Central memory CD8-positive, alpha-beta T cell (primary cell): ENCODE data around the gene PID1.

Source experiments
- ATAC-seq: fragments of 150-1000 bp; cut with Tn5 transposase; replicated peaks from 2 replicates; pipeline ENCODE4 v1.10.0; 2022; ENCODE audit warnings: mild to moderate bottlenecking, moderate FRiP score, moderate number of reproducible peaks; ENCODE audit not compliant: poor library complexity, severe bottlenecking; ENCODE audit errors: extremely low read depth
- DNase-seq, 2 donors: peaks; one replicate each; pipeline ENCODE4 v3.0.0; 2021; ENCODE audit warnings: low spot score in 2 of 2
- H3K27ac Mint-ChIP-seq: one replicate; pipeline ENCODE4 v1.8.0; 2022; ENCODE audit warnings: low read depth, mild to moderate bottlenecking, moderate library complexity, mixed read lengths
- H3K27me3 Mint-ChIP-seq: one replicate; pipeline ENCODE4 v1.8.0; 2022; ENCODE audit warnings: mixed read lengths
- H3K36me3 Mint-ChIP-seq: one replicate; pipeline ENCODE4 v1.8.0; 2022; ENCODE audit warnings: mild to moderate bottlenecking, moderate library complexity, mixed read lengths; ENCODE audit not compliant: insufficient read depth
- H3K4me1 Mint-ChIP-seq: one replicate; pipeline ENCODE4 v1.8.0; 2022; ENCODE audit warnings: mixed read lengths
- H3K4me3 Mint-ChIP-seq: one replicate; pipeline ENCODE4 v1.8.0; 2022; ENCODE audit warnings: mild to moderate bottlenecking, moderate library complexity, mixed read lengths
- H3K9me3 Mint-ChIP-seq: one replicate; pipeline ENCODE4 v1.8.0; 2022; ENCODE audit warnings: mixed read lengths

The PID1 gene

DNA sequence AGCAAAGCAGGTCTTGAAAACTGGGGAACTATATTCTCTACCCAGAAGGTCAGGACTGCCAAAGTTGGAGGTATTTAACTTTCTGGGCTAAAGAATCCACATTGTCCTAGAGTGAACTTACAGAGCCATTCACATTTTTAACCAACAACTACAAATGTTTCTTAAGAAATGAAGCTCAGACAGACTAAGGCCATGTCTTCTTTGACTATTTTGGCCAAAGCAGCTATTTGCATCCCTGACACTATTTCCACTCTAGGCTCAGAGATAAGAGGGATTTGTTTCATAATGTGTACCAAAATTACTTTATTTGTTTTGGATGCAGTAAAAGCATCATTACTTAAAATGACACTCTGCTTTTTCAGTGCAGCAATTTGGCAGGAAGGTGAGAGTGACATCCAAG, 18.1 kb downstream of the PID1 start:
- Mint-ChIP-seq H3K27ac (no peak overlapping the region), H3K36me3 (no peaks in the 10 kb centered on the region), H3K27me3 (no peaks in the 10 kb centered on the region), H3K9me3 (peaks cover 11% of the 10 kb centered on the region), H3K4me3 (no peak overlapping the region), H3K4me1 (no peaks in the 10 kb centered on the region)
- DNase-seq (no peak), ATAC-seq (no peak)

DNA sequence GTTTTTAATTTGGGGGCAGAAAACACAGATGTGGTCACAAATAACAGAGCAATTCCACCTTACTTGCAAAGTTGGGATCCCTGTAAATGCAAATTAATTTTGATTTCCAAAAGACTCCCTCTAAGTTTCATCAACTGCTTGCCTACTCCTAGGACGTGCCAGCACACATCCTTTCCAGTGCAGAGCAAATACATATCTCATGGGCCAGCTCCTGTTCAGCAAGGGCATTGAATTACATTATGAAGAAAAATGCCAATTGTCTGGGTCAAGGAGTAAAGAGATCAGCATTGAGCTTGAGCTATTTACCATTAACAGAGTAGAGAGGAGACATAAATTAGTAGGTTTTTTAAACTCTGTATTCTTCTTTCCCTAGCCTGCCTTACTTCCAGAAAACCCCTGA, 18.8 kb downstream of the PID1 start:
- H3K4me3 Mint-ChIP-seq = no peak overlapping the region
- H3K27me3 Mint-ChIP-seq = no peaks in the 10 kb centered on the region
- DNase-seq (no peak), ATAC-seq (no peak)
- no peak overlapping the region for H3K27ac Mint-ChIP-seq
- no peaks in the 10 kb centered on the region for H3K4me1 Mint-ChIP-seq
- peaks cover 11% of the 10 kb centered on the region for H3K9me3 Mint-ChIP-seq
- H3K36me3 Mint-ChIP-seq = no peaks in the 10 kb centered on the region

DNA sequence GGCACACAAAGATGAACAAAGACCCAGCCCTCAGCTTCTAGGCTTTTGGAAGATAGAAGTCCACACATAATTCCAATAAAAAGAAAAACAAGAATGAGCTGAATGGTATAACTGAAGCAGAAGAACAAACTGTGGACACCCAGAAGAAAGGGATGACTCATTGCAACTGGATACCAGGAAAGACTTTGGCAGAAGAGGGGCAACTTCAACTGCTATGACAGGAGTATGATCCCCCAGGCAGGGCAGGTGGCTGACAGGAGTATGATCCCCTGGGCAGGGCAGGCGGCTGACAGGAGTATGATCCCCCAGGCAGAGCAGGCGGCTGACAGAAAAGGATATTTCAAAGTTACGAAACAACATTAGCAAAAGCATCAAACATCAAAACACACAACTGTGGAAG, 21.6 kb downstream of the PID1 start:
- ATAC-seq (no peak), DNase-seq (no peak)
- H3K36me3 Mint-ChIP-seq = no peaks in the 10 kb centered on the region
- no peak overlapping the region for H3K27ac Mint-ChIP-seq
- H3K4me1 Mint-ChIP-seq = no peaks in the 10 kb centered on the region
- H3K4me3 Mint-ChIP-seq = no peak overlapping the region
- H3K9me3 Mint-ChIP-seq = peaks cover 18% of the 10 kb centered on the region
- no peaks in the 10 kb centered on the region for H3K27me3 Mint-ChIP-seq

DNA sequence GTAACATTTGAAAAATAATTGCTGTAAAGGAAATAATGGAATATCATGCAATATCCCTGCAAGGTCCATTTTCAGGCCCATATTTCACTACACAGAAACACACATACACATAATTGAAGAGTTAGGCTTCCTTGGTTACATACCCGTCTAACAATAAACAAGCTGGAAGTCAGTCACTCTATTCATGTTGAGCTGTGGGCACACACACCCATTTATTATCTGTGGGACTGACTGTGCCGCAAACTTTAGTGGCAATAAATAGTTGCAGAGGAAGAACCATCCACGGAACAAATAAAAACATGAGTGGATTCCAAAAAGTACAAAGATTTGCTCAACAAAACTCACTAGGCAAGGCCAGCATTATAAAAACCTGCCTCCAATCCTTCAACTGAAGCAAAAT, 24.8 kb downstream of the PID1 start:
- DNase-seq = no peak
- Mint-ChIP-seq H3K36me3 (no peaks in the 10 kb centered on the region), H3K27ac (no peak overlapping the region), H3K4me3 (no peak overlapping the region), H3K9me3 (peaks cover 19% of the 10 kb centered on the region), H3K27me3 (no peaks in the 10 kb centered on the region), H3K4me1 (no peaks in the 10 kb centered on the region)
- no peak for ATAC-seq

DNA sequence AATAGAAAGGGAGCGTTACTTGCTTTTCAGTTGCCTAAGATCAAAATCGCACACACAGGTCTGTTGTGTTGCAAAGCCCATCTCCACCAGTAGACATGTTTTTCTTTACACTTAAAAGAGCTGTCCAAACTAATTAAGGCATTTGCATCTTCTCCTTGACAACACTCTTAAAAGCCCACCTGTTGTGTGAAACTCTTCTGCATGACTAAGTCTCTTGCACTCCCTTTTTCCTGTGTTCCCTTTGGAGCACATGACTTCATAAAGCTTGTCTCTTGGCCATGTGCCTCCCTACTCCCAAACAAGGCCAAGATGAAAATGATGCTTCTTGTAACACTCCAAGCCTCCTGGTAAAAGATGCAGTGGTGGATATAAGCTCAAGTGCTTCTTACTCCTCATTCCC, 26.1 kb downstream of the PID1 start:
- H3K36me3 Mint-ChIP-seq = no peaks in the 10 kb centered on the region
- H3K27me3 Mint-ChIP-seq = no peaks in the 10 kb centered on the region
- H3K4me1 Mint-ChIP-seq = no peaks in the 10 kb centered on the region
- DNase-seq (no peak), ATAC-seq (no peak)
- no peak overlapping the region for H3K27ac Mint-ChIP-seq
- H3K9me3 Mint-ChIP-seq = peaks cover 28% of the 10 kb centered on the region
- no peak overlapping the region for H3K4me3 Mint-ChIP-seq

DNA sequence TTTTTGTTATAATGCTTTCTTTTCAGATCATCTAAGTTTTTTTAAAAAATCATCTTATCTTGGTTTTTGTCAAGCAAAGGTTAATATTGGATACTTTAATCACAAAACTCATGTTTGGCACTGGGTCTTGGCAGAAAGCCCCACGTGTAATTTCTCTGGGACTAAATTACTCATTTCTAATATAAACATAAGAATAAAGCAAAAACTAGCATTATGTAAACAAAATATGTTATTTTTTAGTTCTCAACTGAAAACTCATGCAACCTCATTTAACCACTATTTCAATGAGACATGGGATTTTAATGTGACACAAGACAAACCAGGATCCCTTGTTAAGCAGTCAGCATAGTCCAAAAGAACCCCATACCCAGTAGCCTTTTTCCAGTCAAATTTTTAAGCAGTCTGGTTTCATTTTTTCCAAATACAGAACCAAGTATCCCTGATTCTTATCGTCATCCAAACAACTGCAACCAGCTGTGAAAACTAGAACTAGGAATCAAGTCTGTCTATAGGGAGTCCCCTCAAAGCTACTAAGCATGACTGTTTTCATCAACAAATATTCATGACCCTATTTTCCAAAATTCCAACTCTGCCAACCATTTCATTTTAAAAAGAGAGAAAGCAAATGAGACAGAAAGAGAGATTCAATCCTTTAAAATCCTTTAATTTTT, 27.1 kb downstream of the PID1 start:
- H3K4me3 Mint-ChIP-seq = no peak overlapping the region
- no peaks in the 10 kb centered on the region for H3K36me3 Mint-ChIP-seq
- H3K4me1 Mint-ChIP-seq = no peaks in the 10 kb centered on the region
- no peak overlapping the region for H3K27ac Mint-ChIP-seq
- DNase-seq (no peak), ATAC-seq (no peak)
- peaks cover 28% of the 10 kb centered on the region for H3K9me3 Mint-ChIP-seq
- no peaks in the 10 kb centered on the region for H3K27me3 Mint-ChIP-seq

DNA sequence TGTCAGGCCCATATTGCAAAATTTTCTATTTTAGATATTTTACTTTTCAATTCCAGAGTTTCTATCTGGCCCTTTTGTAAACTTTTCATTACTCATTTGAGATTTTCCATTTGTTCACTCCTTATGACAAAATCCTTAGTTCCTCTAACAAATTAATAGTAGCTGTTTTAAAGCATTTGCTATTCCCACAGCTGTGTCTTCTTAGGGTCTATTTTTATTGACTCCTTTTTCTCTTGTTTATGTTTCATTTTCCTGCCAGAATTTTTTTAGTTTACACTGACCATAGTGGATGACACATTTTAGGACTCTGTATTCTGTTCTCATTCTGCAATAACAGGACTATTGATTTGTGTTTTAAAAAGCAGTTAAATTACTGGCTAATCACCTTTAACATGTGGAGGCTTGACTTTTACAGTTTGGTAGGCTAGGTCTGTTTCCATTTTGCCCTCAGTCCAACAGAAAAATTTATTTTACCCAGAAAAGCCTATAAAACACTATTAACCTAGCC, 30.0 kb downstream of the PID1 start:
- DNase-seq (no peak), ATAC-seq (no peak)
- Mint-ChIP-seq H3K36me3 (no peaks in the 10 kb centered on the region), H3K27me3 (no peaks in the 10 kb centered on the region), H3K27ac (no peak overlapping the region), H3K4me1 (no peaks in the 10 kb centered on the region), H3K4me3 (no peak overlapping the region), H3K9me3 (peaks cover 34% of the 10 kb centered on the region)

DNA sequence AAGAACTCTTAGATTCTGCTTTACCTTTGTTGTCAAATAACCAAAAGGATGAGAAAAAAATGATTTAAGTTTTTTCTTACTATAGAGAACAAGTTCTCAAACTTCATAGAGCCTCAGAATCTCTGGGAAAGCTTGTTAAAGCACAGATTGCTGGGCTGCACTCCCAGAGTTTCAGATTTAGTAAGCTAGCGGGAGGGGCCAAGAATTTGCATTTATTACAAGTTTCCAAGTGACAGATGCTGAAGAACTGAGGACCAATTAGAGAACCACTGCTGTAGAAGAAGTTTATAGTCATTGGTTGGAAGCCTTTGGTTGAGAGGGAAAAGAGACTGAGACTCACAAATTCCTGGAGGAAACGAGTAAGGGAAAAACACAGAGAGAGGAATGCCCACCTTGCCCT, 32.1 kb downstream of the PID1 start:
- no peak overlapping the region for H3K4me3 Mint-ChIP-seq
- no peak for DNase-seq
- H3K4me1 Mint-ChIP-seq = no peaks in the 10 kb centered on the region
- no peak overlapping the region for H3K27ac Mint-ChIP-seq
- H3K9me3 Mint-ChIP-seq = peaks cover 27% of the 10 kb centered on the region
- H3K27me3 Mint-ChIP-seq = no peaks in the 10 kb centered on the region
- ATAC-seq = no peak
- no peaks in the 10 kb centered on the region for H3K36me3 Mint-ChIP-seq

DNA sequence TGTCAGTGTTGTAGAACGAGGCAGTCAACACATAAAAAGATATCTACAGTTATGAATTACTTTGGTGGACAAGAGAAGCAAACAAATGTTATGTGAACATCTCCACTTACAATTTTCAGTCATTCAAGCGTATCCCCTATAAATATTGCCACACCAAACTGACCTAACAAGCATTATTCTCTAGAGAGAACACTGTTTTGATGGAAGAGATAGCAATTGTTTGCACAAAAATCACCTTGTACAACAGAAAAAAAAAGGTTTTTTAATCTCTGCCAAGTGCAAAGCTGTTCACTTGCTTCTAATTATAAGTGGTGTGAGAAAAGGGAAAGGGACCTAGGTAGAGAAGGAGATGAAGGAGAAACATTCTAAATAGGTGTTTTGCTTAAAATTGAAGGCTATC, 33.8 kb downstream of the PID1 start:
- Mint-ChIP-seq H3K27me3 (no peaks in the 10 kb centered on the region), H3K36me3 (no peaks in the 10 kb centered on the region), H3K4me3 (no peak overlapping the region), H3K4me1 (no peaks in the 10 kb centered on the region), H3K9me3 (peaks cover 24% of the 10 kb centered on the region), H3K27ac (no peak overlapping the region)
- ATAC-seq (no peak), DNase-seq (no peak)

DNA sequence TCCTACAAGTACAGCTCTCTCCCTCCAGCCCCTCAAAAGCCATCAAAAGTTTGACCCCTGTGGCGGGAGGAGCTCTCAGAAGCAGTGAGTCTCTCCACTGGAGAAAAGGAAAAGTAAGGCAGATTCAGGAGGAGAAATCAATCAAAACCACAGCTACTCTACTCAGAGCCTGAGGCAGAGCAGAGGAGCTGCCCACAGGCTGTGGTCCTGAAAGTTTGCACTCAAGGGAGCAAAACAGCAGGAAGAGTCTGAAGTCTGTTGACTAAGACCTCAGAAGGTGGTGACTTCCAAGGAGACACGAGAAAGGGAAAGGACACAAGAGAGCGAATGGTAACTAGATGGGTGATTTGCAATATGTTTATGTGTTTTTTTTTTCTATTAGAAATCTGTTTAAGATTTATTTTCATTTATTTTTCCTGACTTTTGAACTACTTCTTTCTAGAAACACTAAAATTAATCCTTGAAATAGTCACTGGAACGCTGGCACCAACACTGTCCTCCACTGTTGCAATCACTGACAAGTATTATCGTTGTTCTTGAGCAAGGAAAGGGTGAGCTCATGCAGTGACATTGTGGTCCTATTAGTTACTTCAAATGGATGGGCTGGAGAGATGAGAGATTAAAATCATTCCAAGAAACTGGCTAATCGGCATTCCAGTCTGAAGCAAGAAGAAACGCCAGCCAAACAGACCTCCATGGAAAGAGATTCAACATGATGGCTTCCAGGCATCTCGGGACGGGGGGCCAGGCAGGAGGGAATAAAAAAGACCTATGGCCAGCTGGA, 35.8 kb downstream of the PID1 start:
- no peaks in the 10 kb centered on the region for H3K36me3 Mint-ChIP-seq
- no peaks in the 10 kb centered on the region for H3K27me3 Mint-ChIP-seq
- H3K4me3 Mint-ChIP-seq = no peak overlapping the region
- DNase-seq (no peak), ATAC-seq (no peak)
- peaks cover 16% of the 10 kb centered on the region for H3K9me3 Mint-ChIP-seq
- H3K4me1 Mint-ChIP-seq = no peaks in the 10 kb centered on the region
- H3K27ac Mint-ChIP-seq = no peak overlapping the region

DNA sequence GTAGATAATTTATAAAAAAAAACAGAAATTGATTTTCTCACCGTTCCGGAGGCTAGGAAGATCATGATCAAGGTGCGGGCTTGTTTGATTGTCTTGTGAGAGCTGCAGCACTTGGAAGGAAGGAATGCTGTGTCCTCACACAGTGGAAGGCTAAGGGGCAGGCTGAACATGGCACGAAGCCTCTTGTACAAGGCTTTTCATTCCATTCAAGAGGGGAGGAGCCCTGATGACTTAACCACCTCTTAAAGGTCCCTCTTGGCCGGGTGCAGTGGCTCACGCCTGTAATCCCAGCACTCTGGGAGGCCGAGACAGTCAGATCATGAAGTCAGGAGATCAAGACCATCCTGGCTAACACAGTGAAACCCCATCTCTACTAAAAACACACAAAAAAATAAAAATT, 39.2 kb downstream of the PID1 start:
- no peaks in the 10 kb centered on the region for H3K36me3 Mint-ChIP-seq
- DNase-seq (no peak), ATAC-seq (no peak)
- no peaks in the 10 kb centered on the region for H3K4me1 Mint-ChIP-seq
- H3K9me3 Mint-ChIP-seq = peaks cover 13% of the 10 kb centered on the region
- no peaks in the 10 kb centered on the region for H3K27me3 Mint-ChIP-seq
- H3K4me3 Mint-ChIP-seq = no peak overlapping the region
- no peak overlapping the region for H3K27ac Mint-ChIP-seq

DNA sequence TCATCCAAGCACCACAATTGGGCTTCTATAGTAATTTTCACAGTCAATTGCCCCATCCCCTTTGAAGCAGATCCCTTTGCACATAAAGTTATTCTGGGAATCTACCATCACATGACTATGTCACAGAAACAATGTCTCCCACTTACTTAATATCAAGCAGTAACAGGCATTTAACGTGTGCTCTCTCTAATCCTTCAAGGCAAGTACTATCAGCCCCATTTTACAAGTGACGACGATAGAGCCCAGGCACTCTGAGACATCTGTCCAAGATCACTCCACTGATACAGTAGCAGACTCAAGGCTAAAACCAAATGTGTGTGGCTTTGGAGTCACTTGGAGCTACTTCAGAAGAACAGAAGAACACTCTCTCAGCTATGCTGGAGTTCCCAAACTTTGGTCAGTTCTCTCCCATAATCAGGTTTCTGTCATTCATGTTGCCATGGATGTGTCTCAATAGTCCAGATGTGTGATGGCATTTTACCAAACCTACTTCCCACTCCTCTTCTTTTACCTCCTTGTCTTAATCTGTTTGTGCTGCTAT, 39.7 kb downstream of the PID1 start:
- peaks cover 11% of the 10 kb centered on the region for H3K9me3 Mint-ChIP-seq
- no peak for ATAC-seq
- no peaks in the 10 kb centered on the region for H3K27me3 Mint-ChIP-seq
- H3K4me3 Mint-ChIP-seq = no peak overlapping the region
- no peaks in the 10 kb centered on the region for H3K4me1 Mint-ChIP-seq
- H3K27ac Mint-ChIP-seq = no peak overlapping the region
- H3K36me3 Mint-ChIP-seq = no peaks in the 10 kb centered on the region
- DNase-seq = no peak

DNA sequence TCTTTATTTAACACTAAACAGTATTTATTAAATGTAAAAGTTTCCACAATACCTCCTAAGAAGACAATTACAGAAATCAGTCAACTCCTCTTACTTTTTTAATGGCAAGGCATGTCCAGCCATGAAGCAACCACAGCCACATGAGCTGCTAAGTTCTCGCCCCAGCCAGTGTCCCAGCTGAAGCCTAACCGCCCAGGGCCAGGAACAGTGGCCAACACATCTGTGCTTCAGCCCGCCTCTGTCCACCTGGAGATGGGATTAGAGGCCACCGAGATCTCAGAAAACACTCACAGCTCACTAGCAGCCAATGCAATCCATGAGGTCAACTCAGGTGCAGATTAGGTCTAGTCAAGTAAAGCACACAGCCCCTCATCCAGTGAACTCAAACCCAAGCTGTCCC, 40.2 kb downstream of the PID1 start:
- no peak for DNase-seq
- Mint-ChIP-seq H3K4me3 (no peak overlapping the region), H3K27ac (no peak overlapping the region), H3K4me1 (no peaks in the 10 kb centered on the region), H3K36me3 (no peaks in the 10 kb centered on the region), H3K9me3 (peaks cover 8% of the 10 kb centered on the region), H3K27me3 (no peaks in the 10 kb centered on the region)
- no peak for ATAC-seq
